T-cell (primary cell): Measurements from ENCODE around the gene C2orf92. TPM values are rescaled to one million over a fixed set of nuclear protein-coding genes. Genes with fewer than 3 reads are reported as not detected.

Experiments used
- ATAC-seq, 4 experiments: fragments of 200-7000 bp in 3 of 4; fragments of 150-1000 bp in 1 of 4; cut with Tn5 transposase; replicated peaks in 1 of 4; 1 replicate in 3 of 4; 2 replicates in 1 of 4; pipeline ENCODE4 v1.10.0; 2021; ENCODE audit warnings: moderate library complexity in 3 of 4, mild to moderate bottlenecking in 2 of 4, moderate number of reproducible peaks in 1 of 4
- CTCF ChIA-PET, 2 donors: fragments of 300-600 bp; sonication (Branson Sonifier 250); formaldehyde crosslinking; loops; one replicate each; lab custom pipeline; 2022; ENCODE audit warnings: antibody characterized with exemption in 2 of 2; lab: Charles Lee
- POLR2A ChIA-PET, 2 donors: fragments of 300-600 bp; sonication (Branson Sonifier 250); formaldehyde crosslinking; loops; one replicate each; lab custom pipeline; 2022; ENCODE audit warnings: antibody characterized with exemption in 2 of 2; lab: Charles Lee
- DNase-seq, 35 experiments: peaks; one replicate each; pipeline versions ENCODE4 v3.0.0 to v3.0.0-alpha.2; 2013 to 2023
- H3K27ac ChIP-seq: one replicate; pipeline ENCODE4 v1.5.1; 2013; ENCODE audit warnings: low read length
- H3K27me3 ChIP-seq, 2 experiments: replicated peaks in 1 of 2; 1 replicate in 1 of 2; 2 replicates in 1 of 2; pipeline versions ENCODE4 v1.6.1 to v1.7.0; 2013; ENCODE audit warnings: low read length in 1 of 2, mixed read lengths in 1 of 2; ENCODE audit not compliant: control insufficient read depth in 2 of 2, insufficient read depth in 2 of 2; ENCODE audit errors: extremely low read depth in 1 of 2
- H3K36me3 ChIP-seq, 2 donors: 1 replicate in 1 of 2; 2 replicates in 1 of 2; pipeline versions ENCODE4 v1.6.1 to v1.7.0; 2013; ENCODE audit warnings: low read length in 1 of 2; ENCODE audit not compliant: control insufficient read depth in 2 of 2, insufficient read depth in 1 of 2; ENCODE audit errors: extremely low read depth in 1 of 2
- H3K4me1 ChIP-seq, 2 experiments: 1 replicate in 1 of 2; 2 replicates in 1 of 2; pipeline versions ENCODE4 v1.6.1 to v1.7.0; 2013; ENCODE audit warnings: low read length in 2 of 2, mixed read lengths in 1 of 2; ENCODE audit not compliant: insufficient read depth in 2 of 2, control insufficient read depth in 1 of 2; ENCODE audit errors: extremely low read depth in 1 of 2
- H3K4me3 ChIP-seq, 2 donors: 1 replicate in 1 of 2; 2 replicates in 1 of 2; pipeline versions ENCODE4 v1.5.1 to v1.7.0; 2013; ENCODE audit warnings: mild to moderate bottlenecking in 2 of 2, low read length in 1 of 2, moderate library complexity in 1 of 2; ENCODE audit not compliant: control insufficient read depth in 1 of 2; ENCODE audit errors: extremely low read depth in 1 of 2
- H3K9me3 ChIP-seq: 2 replicates; pipeline ENCODE4 v1.7.0; 2013
- H3K27ac Mint-ChIP-seq, 2 donors: one replicate each; pipeline ENCODE4 v1.8.0; 2020 to 2021; ENCODE audit warnings: mild to moderate bottlenecking in 2 of 2, mixed read lengths in 2 of 2
- H3K27me3 Mint-ChIP-seq, 2 donors: one replicate each; pipeline ENCODE4 v1.8.0; 2021 to 2022; ENCODE audit warnings: mixed read lengths in 2 of 2
- H3K36me3 Mint-ChIP-seq: one replicate; pipeline ENCODE4 v1.8.0; 2021; ENCODE audit warnings: mixed read lengths
- H3K4me1 Mint-ChIP-seq, 3 donors: one replicate each; pipeline ENCODE4 v1.8.0; 2020 to 2022; ENCODE audit warnings: mixed read lengths in 3 of 3, mild to moderate bottlenecking in 1 of 3
- H3K4me3 Mint-ChIP-seq, 3 donors: one replicate each; pipeline ENCODE4 v1.8.0; 2020 to 2022; ENCODE audit warnings: mild to moderate bottlenecking in 3 of 3, mixed read lengths in 3 of 3, moderate library complexity in 3 of 3
- H3K9me3 Mint-ChIP-seq, 3 donors: one replicate each; pipeline ENCODE4 v1.8.0; 2020 to 2022; ENCODE audit warnings: mixed read lengths in 3 of 3
- WGBS: methylation state at CpG from one replicate; pipeline ENCODE4 v1.1.5; 2013; ENCODE audit warnings: missing lambda C conversion rate; ENCODE audit not compliant: insufficient coverage; 5-methylcytosine and 5-hydroxymethylcytosine counted together
- total RNA-seq, 35 experiments: library from RNA in 6 of 35; stranded (reverse) in 6 of 35; fragments of 120-200 nt in 1 of 35; gene quantifications; one replicate each; pipeline versions ENCODE4 v1.2.1 to v1.2.4 and lab custom pipeline; 2013 to 2026

The C2orf92 gene
- total RNA-seq, 5 donors from 2014 or later (not counting 1 experiment from before 2014, with no cell fraction given) = 15.3 to 24.1 (median 16.6) TPM

GRCh38 chr2:97712693-97713295, 43.3 kb downstream of the C2orf92 start:
- CTCF ChIA-PET = interaction anchor here (0.6 to 1.3 kb wide), 8 partner anchors 8 to 67 kb away, joined by 3 to 4 read pairs (median 3); partner anchors contain the start of gene COX5B (in 1 of the 2)
- ATAC-seq = peak; percentile 6 to 21 (median 12)
- Mint-ChIP-seq H3K9me3 (no peaks in the 10 kb centered on the region), H3K4me1 (peaks cover 70 to 83% (median 78%) of the 10 kb centered on the region in 3 donors), H3K36me3 (peaks cover 32% of the 10 kb centered on the region), H3K4me3 (peak overlapping the region; percentile 93 to 98 (median 94)), H3K27me3 (no peaks in the 10 kb centered on the region), H3K27ac (peak overlapping the region; percentile 100)
- WGBS = 14% methylated on average over 7 of the region's 11 CpGs
- peaks cover 46 to 77% of the 10 kb centered on the region in 2 experiments for H3K4me1 ChIP-seq
- peak overlapping the region; percentile 89 to 91 for H3K4me3 ChIP-seq
- peaks cover 0 to 9% of the 10 kb centered on the region in 2 experiments for H3K27me3 ChIP-seq
- no peaks in the 10 kb centered on the region for H3K9me3 ChIP-seq
- DNase-seq = peak in 3 of 35 experiments; percentile 22 to 66 (median 40)
- POLR2A ChIA-PET = no interaction called here
- H3K36me3 ChIP-seq = peaks cover 5 to 23% of the 10 kb centered on the region in 2 donors
- H3K27ac ChIP-seq = peak overlapping the region; percentile 89

- Mint-ChIP-seq H3K27ac (peak within 1 kb of the TSS; percentile 100), H3K27me3 (no peaks in the 10 kb centered on the region), H3K4me3 (peak within 1 kb of the TSS; percentile 93 to 98 (median 94)), H3K36me3 (peaks cover 32% of the 10 kb centered on the region), H3K4me1 (peaks cover 77 to 90% (median 85%) of the 10 kb centered on the region in 3 donors), H3K9me3 (no peaks in the 10 kb centered on the region)
- H3K36me3 ChIP-seq = peaks cover 5 to 23% of the 10 kb centered on the region in 2 donors
- WGBS = under 1% methylated on average over 16 of the region's 21 CpGs
- H3K9me3 ChIP-seq = no peaks in the 10 kb centered on the region
- H3K27me3 ChIP-seq = peaks cover 0 to 2% of the 10 kb centered on the region in 2 experiments
- peak within 1 kb of the TSS; percentile 89 for H3K27ac ChIP-seq
- ATAC-seq = peak; percentile 77 to 81 (median 78)
- H3K4me3 ChIP-seq = peak within 1 kb of the TSS; percentile 89 to 91
- POLR2A ChIA-PET = no interaction called here
- H3K4me1 ChIP-seq = peaks cover 52 to 84% of the 10 kb centered on the region in 2 experiments
- peak; percentile 48 to 81 (median 60) for DNase-seq
- CTCF ChIA-PET = interaction anchor here in 1 of 2 donors (0.6 to 1.2 kb wide), 3 partner anchors 9 to 68 kb away, joined by 3 read pairs; partner anchors contain the start of gene COX5B
Observed at GRCh38 chr2:97713296-97714083, 44.0 kb downstream of the C2orf92 start, which contains the start of gene ZAP70. Gene ZAP70, plus strand, starts transcription at chr2:97713576. Its CDS starts 10,461 bp downstream, at chr2:97724037.

DNA sequence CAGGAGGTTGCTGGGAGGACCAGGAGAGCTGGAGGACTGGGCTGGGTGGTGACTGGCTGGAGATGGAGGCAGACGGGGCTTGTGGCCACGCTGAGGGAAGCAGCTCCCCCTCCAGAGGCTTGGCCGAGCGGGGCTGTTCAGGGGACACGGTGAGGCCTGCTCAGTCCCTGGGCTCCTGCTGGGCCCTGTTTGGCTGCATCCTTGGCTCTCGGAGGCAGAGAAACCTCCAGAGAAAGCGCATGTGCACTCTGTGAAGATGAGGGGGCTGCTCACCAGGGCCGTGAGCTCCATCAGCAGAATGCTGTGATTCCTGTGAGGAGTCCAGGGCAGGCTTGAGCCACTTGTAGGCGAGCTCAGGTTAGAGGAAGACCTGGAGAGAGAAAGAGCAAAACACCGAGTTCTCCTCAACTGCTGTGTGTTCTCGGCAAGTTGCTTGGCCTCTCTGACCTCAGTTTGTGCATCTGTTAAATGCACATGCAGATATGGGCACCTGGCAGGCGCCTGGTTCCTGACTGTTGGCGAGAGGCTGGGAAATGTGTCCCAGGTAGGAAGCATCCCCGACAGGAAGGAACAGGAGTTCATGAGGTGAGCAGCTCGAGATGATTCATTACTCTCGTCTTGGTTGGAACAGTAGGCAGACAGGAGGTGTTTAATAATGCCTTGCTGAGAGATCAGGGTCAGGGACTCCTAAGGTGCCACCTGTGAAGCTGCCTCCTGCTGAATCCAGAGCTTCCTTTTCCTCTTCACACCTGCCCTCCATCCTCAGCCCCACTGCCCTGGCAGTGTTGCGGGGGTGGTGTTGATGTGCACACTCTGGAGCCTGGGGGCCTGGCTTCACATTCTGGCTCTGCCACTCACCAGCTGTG, 44.8 kb downstream of the C2orf92 start:
- DNase-seq = peak in 2 of 35 experiments; percentile 29 to 37

GRCh38 chr2:97714950-97715652, 45.6 kb downstream of the C2orf92 start:
- Mint-ChIP-seq H3K4me3 (peak overlapping the region; percentile 93 to 98 (median 94)), H3K27me3 (no peaks in the 10 kb centered on the region), H3K4me1 (peaks cover 88 to 99% (median 95%) of the 10 kb centered on the region in 3 donors), H3K9me3 (no peaks in the 10 kb centered on the region), H3K36me3 (peaks cover 36% of the 10 kb centered on the region), H3K27ac (peak overlapping the region; percentile 100)
- Histone ChIP-seq H3K27ac (peak overlapping the region; percentile 89), H3K4me3 (peak overlapping the region; percentile 89 to 91), H3K36me3 (peaks cover 5 to 28% of the 10 kb centered on the region in 2 donors), H3K9me3 (no peaks in the 10 kb centered on the region), H3K4me1 (peaks cover 64 to 94% of the 10 kb centered on the region in 2 experiments), H3K27me3 (no peaks in the 10 kb centered on the region)
- ATAC-seq = no peak
- ChIA-PET POLR2A (interaction anchor here in 1 of 2 donors (0.9 kb wide), 1 partner anchor 72 kb away, joined by 3 read pairs; no protein-coding TSS in a partner anchor), CTCF (interaction anchor here in 1 of 2 donors (0.5 to 1.4 kb wide), 2 partner anchors 14 to 17 kb away, joined by 4 read pairs; no protein-coding TSS in a partner anchor)
- WGBS = 29% methylated on average over 7 of the region's 13 CpGs
- no peak for DNase-seq

More for the DNA sequence above, 44.8 kb downstream of the C2orf92 start:
- CTCF ChIA-PET = interaction anchor here in 1 of 2 donors (1.0 to 1.4 kb wide), 3 partner anchors 10 to 68 kb away, joined by 3 to 4 read pairs (median 3); partner anchors contain the start of gene COX5B
- Histone ChIP-seq H3K9me3 (no peaks in the 10 kb centered on the region), H3K36me3 (peaks cover 5 to 23% of the 10 kb centered on the region in 2 donors), H3K4me1 (peaks cover 59 to 92% of the 10 kb centered on the region in 2 experiments), H3K27me3 (no peaks in the 10 kb centered on the region), H3K27ac (peak overlapping the region; percentile 89), H3K4me3 (peak overlapping the region; percentile 89 to 91)
- 2% methylated on average over 14 of the region's 17 CpGs for WGBS
- H3K36me3 Mint-ChIP-seq = peaks cover 32% of the 10 kb centered on the region
- peak overlapping the region; percentile 100 for H3K27ac Mint-ChIP-seq
- H3K27me3 Mint-ChIP-seq = no peaks in the 10 kb centered on the region
- H3K4me3 Mint-ChIP-seq = peak overlapping the region; percentile 93 to 98 (median 94)
- no peaks in the 10 kb centered on the region for H3K9me3 Mint-ChIP-seq
- ATAC-seq = no peak
- H3K4me1 Mint-ChIP-seq = peaks cover 85 to 98% (median 93%) of the 10 kb centered on the region in 3 donors
- POLR2A ChIA-PET = interaction anchor here in 1 of 2 donors (0.9 kb wide), 1 partner anchor 71 kb away, joined by 3 read pairs; no protein-coding TSS in a partner anchor

DNA sequence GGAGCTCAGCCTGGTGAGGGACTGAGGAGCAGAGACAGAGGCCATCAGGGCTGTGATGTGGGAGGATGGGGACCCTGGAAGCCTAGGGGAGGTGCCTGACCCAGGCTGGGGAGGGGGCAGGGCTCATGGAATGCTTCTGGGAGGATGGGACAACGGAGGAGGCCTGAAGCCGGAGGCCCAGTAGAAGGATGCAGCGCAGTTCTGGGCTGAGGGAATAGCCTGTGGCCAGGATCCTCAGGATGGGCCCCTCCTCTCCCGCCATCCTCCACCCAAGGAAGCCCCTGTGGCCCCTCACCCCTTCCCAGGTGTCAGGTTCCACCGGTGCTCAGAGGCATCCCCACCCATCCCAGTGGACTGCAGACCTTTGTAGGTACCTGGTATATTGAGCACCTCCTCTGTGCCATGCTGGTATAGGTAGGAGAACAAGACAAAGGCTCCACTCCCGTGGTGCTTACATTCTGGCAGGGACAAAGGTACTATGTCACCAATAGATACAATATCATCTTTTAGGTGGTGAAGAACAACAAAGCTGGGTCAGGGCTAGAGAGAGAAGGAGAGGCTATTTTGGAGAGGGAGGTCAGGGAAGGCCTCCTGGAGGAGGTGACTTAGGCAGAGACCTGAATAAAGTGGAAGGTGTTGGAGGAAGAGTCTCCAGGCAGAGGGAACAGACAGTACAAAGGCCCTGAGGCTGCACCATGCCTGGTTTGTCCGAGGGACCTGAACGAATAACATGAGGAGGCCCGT, 46.6 kb downstream of the C2orf92 start:
- peak overlapping the region; percentile 89 to 91 for H3K4me3 ChIP-seq
- H3K9me3 Mint-ChIP-seq = no peaks in the 10 kb centered on the region
- no peak for DNase-seq
- no peaks in the 10 kb centered on the region for H3K27me3 ChIP-seq
- H3K4me1 ChIP-seq = peaks cover 65 to 93% of the 10 kb centered on the region in 2 experiments
- peaks cover 5 to 37% of the 10 kb centered on the region in 2 donors for H3K36me3 ChIP-seq
- no peaks in the 10 kb centered on the region for H3K27me3 Mint-ChIP-seq
- peak overlapping the region; percentile 93 to 98 (median 94) for H3K4me3 Mint-ChIP-seq
- ChIA-PET CTCF (no interaction called here), POLR2A (no interaction called here)
- no peaks in the 10 kb centered on the region for H3K9me3 ChIP-seq
- peak overlapping the region; percentile 100 for H3K27ac Mint-ChIP-seq
- H3K27ac ChIP-seq = peak overlapping the region; percentile 89
- WGBS = 48% methylated on average over 5 of the region's 9 CpGs
- no peak for ATAC-seq
- peaks cover 87 to 99% (median 96%) of the 10 kb centered on the region in 3 donors for H3K4me1 Mint-ChIP-seq
- H3K36me3 Mint-ChIP-seq = peaks cover 43% of the 10 kb centered on the region
